Effector memory CD4-positive, alpha-beta T cell (primary cell): ENCODE measurements around the gene NR2F1-AS1.
"Not testable (repeated sequence)": the region's sequence is repeated elsewhere in the genome, so short reads cannot be mapped to it uniquely, and the experiment has no call there.

Experiments
- DNase-seq, 3 donors: peaks; one replicate each; pipeline ENCODE4 v3.0.0-alpha.2; 2020
- H3K27ac ChIP-seq: 2 replicates; pipeline ENCODE4 v1.7.0; 2013; ENCODE audit warnings: mild to moderate bottlenecking, low read length, moderate library complexity; ENCODE audit not compliant: insufficient read depth, poor library complexity, severe bottlenecking
- H3K27me3 ChIP-seq: replicated peaks from 2 replicates; pipeline ENCODE4 v1.7.0; 2013; ENCODE audit warnings: mild to moderate bottlenecking, low read length; ENCODE audit not compliant: insufficient read depth, control insufficient read depth, poor library complexity, severe bottlenecking
- H3K36me3 ChIP-seq: 2 replicates; pipeline ENCODE4 v1.7.0; 2013; ENCODE audit warnings: mild to moderate bottlenecking, low read length, moderate library complexity; ENCODE audit not compliant: control insufficient read depth, insufficient read depth
- H3K4me1 ChIP-seq: 2 replicates; pipeline ENCODE4 v1.7.0; 2013; ENCODE audit warnings: low read length, mild to moderate bottlenecking; ENCODE audit not compliant: control insufficient read depth, insufficient read depth, poor library complexity, severe bottlenecking
- H3K4me3 ChIP-seq: 2 replicates; pipeline ENCODE4 v1.7.0; 2013; ENCODE audit warnings: low read length, low read depth, mild to moderate bottlenecking; ENCODE audit not compliant: insufficient read depth, poor library complexity, severe bottlenecking
- H3K9me3 ChIP-seq: 2 replicates; pipeline ENCODE4 v1.7.0; 2013; ENCODE audit warnings: mild to moderate bottlenecking, low read length, moderate library complexity; ENCODE audit not compliant: control insufficient read depth

NR2F1-AS1 gene

GRCh38 chr5:93513298-93513697, 67.7 kb downstream of the NR2F1-AS1 start:
- no peak overlapping the region for H3K27ac ChIP-seq
- H3K36me3 ChIP-seq: no peaks in the 10 kb centered on the region
- no peaks in the 10 kb centered on the region for H3K27me3 ChIP-seq
- H3K9me3 ChIP-seq: no peaks in the 10 kb centered on the region
- no peaks in the 10 kb centered on the region for H3K4me1 ChIP-seq
- H3K4me3 ChIP-seq: no peak overlapping the region
- DNase-seq: no peak

- Histone ChIP-seq H3K27ac (no peak overlapping the region), H3K4me1 (no peaks in the 10 kb centered on the region), H3K9me3 (no peaks in the 10 kb centered on the region), H3K4me3 (no peak overlapping the region), H3K27me3 (no peaks in the 10 kb centered on the region), H3K36me3 (no peaks in the 10 kb centered on the region)
- no peak for DNase-seq
Observed at GRCh38 chr5:93512799-93513198, 68.2 kb downstream of the NR2F1-AS1 start.

- Histone ChIP-seq H3K9me3 (no peaks in the 10 kb centered on the region), H3K27me3 (no peaks in the 10 kb centered on the region), H3K4me3 (no peak overlapping the region), H3K36me3 (no peaks in the 10 kb centered on the region), H3K4me1 (no peaks in the 10 kb centered on the region), H3K27ac (no peak overlapping the region)
- DNase-seq: no peak
Observed at GRCh38 chr5:93511445-93511844, 69.6 kb downstream of the NR2F1-AS1 start.

- Histone ChIP-seq H3K9me3 (no peaks in the 10 kb centered on the region), H3K36me3 (no peaks in the 10 kb centered on the region), H3K27ac (no peak overlapping the region), H3K4me1 (no peaks in the 10 kb centered on the region), H3K4me3 (no peak overlapping the region), H3K27me3 (no peaks in the 10 kb centered on the region)
- DNase-seq: no peak
Observed at GRCh38 chr5:93510626-93511380, 70.2 kb downstream of the NR2F1-AS1 start.

GRCh38 chr5:93505553-93505952, 75.5 kb downstream of the NR2F1-AS1 start:
- DNase-seq, H3K4me1 ChIP-seq, H3K27me3 ChIP-seq, H3K36me3 ChIP-seq, H3K4me3 ChIP-seq, H3K9me3 ChIP-seq, H3K27ac ChIP-seq: not testable (repeated sequence)

- no peak overlapping the region for H3K27ac ChIP-seq
- H3K36me3 ChIP-seq: no peaks in the 10 kb centered on the region
- no peaks in the 10 kb centered on the region for H3K9me3 ChIP-seq
- H3K27me3 ChIP-seq: no peaks in the 10 kb centered on the region
- H3K4me1 ChIP-seq: no peaks in the 10 kb centered on the region
- no peak overlapping the region for H3K4me3 ChIP-seq
- DNase-seq: no peak
Observed at GRCh38 chr5:93503598-93504067, 77.4 kb downstream of the NR2F1-AS1 start.

- Histone ChIP-seq H3K27ac (no peak overlapping the region), H3K4me1 (no peaks in the 10 kb centered on the region), H3K27me3 (no peaks in the 10 kb centered on the region), H3K4me3 (no peak overlapping the region), H3K36me3 (no peaks in the 10 kb centered on the region), H3K9me3 (no peaks in the 10 kb centered on the region)
- no peak for DNase-seq
Observed at GRCh38 chr5:93497096-93497495, 83.9 kb downstream of the NR2F1-AS1 start.

DNA sequence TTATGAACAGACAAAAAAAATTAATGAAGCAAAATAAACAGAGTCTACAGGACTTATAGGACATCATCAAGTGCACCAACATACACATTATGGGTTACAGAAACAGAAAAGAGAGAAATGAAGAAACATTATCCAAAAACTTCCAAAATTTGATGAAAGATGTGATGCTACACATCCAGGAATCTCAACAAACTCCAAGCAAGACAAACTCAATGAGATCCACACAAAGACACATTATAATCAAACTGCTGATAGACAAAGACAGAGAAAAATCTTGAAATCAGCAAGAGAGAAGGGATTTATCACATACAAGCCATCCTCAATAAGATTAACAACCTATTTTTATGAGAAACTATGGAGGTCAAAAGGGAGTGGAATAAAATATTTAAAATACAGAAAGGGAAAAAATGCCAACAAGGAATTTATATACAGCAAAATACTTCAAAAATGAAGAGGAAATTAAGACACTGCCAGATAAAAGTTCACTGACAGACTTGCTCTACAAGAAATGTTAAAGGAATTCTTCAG, 101.0 kb downstream of the NR2F1-AS1 start:
- H3K4me3 ChIP-seq: no peak overlapping the region
- H3K4me1 ChIP-seq: no peaks in the 10 kb centered on the region
- DNase-seq: no peak
- no peaks in the 10 kb centered on the region for H3K27me3 ChIP-seq
- no peaks in the 10 kb centered on the region for H3K9me3 ChIP-seq
- no peaks in the 10 kb centered on the region for H3K36me3 ChIP-seq
- no peak overlapping the region for H3K27ac ChIP-seq

GRCh38 chr5:93477816-93478215, 103.2 kb downstream of the NR2F1-AS1 start:
- H3K9me3 ChIP-seq: no peaks in the 10 kb centered on the region
- H3K27me3 ChIP-seq: no peaks in the 10 kb centered on the region
- no peaks in the 10 kb centered on the region for H3K36me3 ChIP-seq
- H3K4me3 ChIP-seq: no peak overlapping the region
- DNase-seq: no peak
- H3K27ac ChIP-seq: no peak overlapping the region
- H3K4me1 ChIP-seq: no peaks in the 10 kb centered on the region

DNA sequence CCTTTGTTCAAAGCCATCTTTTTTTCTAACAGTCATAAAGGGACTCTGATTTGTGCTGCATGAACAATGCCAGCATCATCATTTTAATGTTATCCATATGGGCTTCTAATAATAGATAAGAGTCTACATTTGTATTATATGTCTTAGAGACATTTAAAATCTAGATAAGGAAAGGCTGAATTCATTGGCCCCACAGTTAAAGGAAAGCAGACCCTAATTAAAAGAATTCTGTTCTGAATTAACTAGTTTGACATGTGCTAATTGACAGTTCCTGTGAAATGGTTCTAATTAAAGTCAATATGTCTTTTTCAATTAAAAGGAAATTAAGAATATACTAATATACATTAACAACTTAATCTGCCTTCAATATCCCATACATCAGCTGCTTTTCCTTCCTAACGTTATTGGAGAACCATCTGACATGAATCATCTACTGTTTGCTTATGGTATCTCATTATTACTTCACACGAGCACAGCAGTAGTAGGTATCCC, 104.7 kb downstream of the NR2F1-AS1 start:
- Histone ChIP-seq H3K27me3 (no peaks in the 10 kb centered on the region), H3K4me1 (no peaks in the 10 kb centered on the region), H3K36me3 (no peaks in the 10 kb centered on the region), H3K4me3 (no peak overlapping the region), H3K9me3 (no peaks in the 10 kb centered on the region), H3K27ac (no peak overlapping the region)
- no peak for DNase-seq
